ENCODE measurements around the gene TMA7B. TPM values are rescaled to one million over a fixed set of nuclear protein-coding genes. Genes with fewer than 3 reads are reported as not detected.
A peak's percentile ranks its signal among the peaks of the same experiment; 100 is the strongest.

Gene TMA7B
- total RNA-seq, 1 donor from 2014 or later, result not detected

- DNase-seq (ENCODE audit: low read depth), result no peak
- FAIRE-seq, result peak; percentile 66
Measured at GRCh38 chr22:40000171-40000570, 40.0 kb downstream of the TMA7B start.

DNA sequence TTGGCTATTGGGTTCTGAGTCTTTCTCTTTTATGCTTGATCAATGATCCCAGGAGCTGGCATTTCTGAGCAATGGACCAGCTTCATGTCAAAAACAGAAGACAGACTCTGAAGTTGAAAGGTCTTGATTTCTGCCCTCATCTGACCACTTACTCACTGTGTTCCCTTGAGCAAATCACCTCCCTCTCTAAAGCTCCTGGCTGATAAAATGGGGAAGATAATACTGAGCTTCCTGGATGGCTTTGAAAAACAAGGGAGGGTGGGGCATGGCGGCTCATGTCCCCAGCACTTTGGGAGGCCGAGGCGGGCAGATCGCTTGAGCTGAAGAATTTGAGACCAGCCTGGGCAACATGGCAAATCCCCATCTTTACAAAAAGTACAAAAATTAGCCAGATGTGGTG lies 40.9 kb downstream of the TMA7B start:
- TF ChIP-seq, protein P1, sequence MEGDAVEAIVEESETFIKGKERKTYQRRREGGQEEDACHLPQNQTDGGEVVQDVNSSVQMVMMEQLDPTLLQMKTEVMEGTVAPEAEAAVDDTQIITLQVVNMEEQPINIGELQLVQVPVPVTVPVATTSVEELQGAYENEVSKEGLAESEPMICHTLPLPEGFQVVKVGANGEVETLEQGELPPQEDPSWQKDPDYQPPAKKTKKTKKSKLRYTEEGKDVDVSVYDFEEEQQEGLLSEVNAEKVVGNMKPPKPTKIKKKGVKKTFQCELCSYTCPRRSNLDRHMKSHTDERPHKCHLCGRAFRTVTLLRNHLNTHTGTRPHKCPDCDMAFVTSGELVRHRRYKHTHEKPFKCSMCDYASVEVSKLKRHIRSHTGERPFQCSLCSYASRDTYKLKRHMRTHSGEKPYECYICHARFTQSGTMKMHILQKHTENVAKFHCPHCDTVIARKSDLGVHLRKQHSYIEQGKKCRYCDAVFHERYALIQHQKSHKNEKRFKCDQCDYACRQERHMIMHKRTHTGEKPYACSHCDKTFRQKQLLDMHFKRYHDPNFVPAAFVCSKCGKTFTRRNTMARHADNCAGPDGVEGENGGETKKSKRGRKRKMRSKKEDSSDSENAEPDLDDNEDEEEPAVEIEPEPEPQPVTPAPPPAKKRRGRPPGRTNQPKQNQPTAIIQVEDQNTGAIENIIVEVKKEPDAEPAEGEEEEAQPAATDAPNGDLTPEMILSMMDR (IDR thresholded peaks at IDR 0.05; ENCODE audit: insufficient read depth, low read length, severe bottlenecking), result no peak
- peaks cover 17% of the 10 kb centered on the region for H3K36me3 ChIP-seq (ENCODE audit: control insufficient read depth, insufficient read depth, low read length)
- no peak for FAIRE-seq
- no peaks in the 10 kb centered on the region for H3K27me3 ChIP-seq (ENCODE audit: control insufficient read depth, insufficient read depth, low read length)
- DNase-seq (ENCODE audit: low read depth), result no peak
- no peak overlapping the region for H3K4me3 ChIP-seq (ENCODE audit: low read depth, low read length)

More at GRCh38 chr22:40000171-40000570, 40.0 kb downstream of the TMA7B start:
- Histone ChIP-seq H3K36me3 (ENCODE audit: control insufficient read depth, insufficient read depth, low read length) (peaks cover 17% of the 10 kb centered on the region), H3K4me3 (ENCODE audit: low read depth, low read length) (no peak overlapping the region), H3K27me3 (ENCODE audit: control insufficient read depth, insufficient read depth, low read length) (no peaks in the 10 kb centered on the region)
- TF ChIP-seq, protein P1 (IDR thresholded peaks at IDR 0.05; ENCODE audit: insufficient read depth, low read length, severe bottlenecking), result no peak

- TF ChIP-seq, protein P1 (IDR thresholded peaks at IDR 0.05; ENCODE audit: insufficient read depth, low read length, severe bottlenecking), result no peak
- Histone ChIP-seq H3K27me3 (ENCODE audit: control insufficient read depth, insufficient read depth, low read length) (no peaks in the 10 kb centered on the region), H3K36me3 (ENCODE audit: control insufficient read depth, insufficient read depth, low read length) (peaks cover 18% of the 10 kb centered on the region), H3K4me3 (ENCODE audit: low read depth, low read length) (no peak overlapping the region)
- no peak for FAIRE-seq
- DNase-seq (ENCODE audit: low read depth), result no peak
Measured at GRCh38 chr22:40001800-40002577, 41.8 kb downstream of the TMA7B start.

DNA sequence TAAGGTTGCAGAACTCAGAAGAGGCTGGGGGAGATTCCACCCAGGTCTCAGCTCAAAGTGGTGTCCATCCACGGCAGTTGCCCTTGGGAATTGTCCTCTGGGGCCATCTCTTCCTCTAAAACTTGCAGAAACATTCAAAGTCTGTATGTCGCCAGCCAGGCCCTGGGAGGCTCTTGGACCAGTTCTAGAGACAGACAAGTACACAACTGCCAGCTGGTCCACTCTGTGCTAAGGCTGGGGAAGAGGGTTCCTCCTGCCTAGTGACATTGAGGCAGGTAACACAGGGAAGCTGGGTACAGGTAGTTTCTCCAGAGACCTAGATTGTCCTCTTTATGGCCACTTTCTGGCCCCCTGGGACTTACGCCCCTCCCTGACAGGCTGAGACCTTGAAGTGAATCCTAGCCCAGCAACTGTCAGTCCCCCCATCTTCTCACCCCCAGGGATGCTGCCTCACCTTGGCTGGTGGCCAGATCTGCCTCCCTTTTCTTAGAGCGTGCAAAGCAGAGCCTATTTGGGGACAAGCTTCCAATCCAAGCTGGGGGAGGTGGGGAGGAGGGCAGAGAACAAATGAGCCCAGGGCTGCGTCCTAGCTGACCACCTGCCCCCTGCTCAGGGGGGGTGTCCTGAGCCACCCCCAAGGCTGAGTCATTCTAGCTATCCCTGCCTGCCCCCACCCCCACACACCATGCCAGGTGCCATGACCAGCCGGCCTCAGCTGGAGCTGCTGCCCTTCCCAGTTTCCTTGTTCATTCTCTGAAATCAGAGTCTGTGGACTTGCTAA lies 42.9 kb downstream of the TMA7B start:
- DNase-seq (ENCODE audit: low read depth) (no peak), FAIRE-seq (no peak)
- H3K4me3 ChIP-seq (ENCODE audit: low read depth, low read length), result no peak overlapping the region
- TF ChIP-seq, protein P1 (IDR thresholded peaks at IDR 0.05; ENCODE audit: insufficient read depth, low read length, severe bottlenecking), result no peak
- no peaks in the 10 kb centered on the region for H3K27me3 ChIP-seq (ENCODE audit: control insufficient read depth, insufficient read depth, low read length)
- peaks cover 15% of the 10 kb centered on the region for H3K36me3 ChIP-seq (ENCODE audit: control insufficient read depth, insufficient read depth, low read length)

DNA sequence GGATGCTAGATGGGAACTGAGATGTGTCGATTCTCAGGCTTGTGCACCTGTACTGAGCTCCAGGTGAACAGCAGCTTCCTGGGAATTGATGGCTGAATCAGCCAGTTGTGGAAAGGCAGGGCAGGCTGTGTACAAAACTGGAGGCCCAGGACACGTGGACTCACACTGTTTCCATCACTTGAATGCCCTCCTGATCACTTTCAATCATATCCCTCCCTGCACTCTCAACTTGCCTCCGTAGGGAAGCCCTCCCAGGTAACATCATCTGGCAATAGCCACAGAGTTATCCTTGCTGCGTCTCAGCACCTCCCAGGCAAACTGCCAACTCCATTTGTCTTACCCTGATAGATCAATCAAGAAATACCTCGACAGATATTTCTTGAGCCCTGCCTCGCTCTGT lies 44.6 kb downstream of the TMA7B start:
- no peak overlapping the region for H3K4me3 ChIP-seq (ENCODE audit: low read depth, low read length)
- peaks cover 8% of the 10 kb centered on the region for H3K36me3 ChIP-seq (ENCODE audit: control insufficient read depth, insufficient read depth, low read length)
- TF ChIP-seq, protein P1 (IDR thresholded peaks at IDR 0.05; ENCODE audit: insufficient read depth, low read length, severe bottlenecking), result no peak
- no peaks in the 10 kb centered on the region for H3K27me3 ChIP-seq (ENCODE audit: control insufficient read depth, insufficient read depth, low read length)
- FAIRE-seq (peak; percentile 80), DNase-seq (ENCODE audit: low read depth) (no peak)
